Measurements from ENCODE around the gene UBAC1.

- no peak for TF ChIP-seq CTCF (IDR thresholded peaks at IDR 0.05; ENCODE audit: low read depth, low read length)
- TF ChIP-seq POLR2A (IDR thresholded peaks at IDR 0.05; ENCODE audit: extremely low read depth, insufficient read length), result no peak
- TF ChIP-seq MAX (IDR thresholded peaks at IDR 0.05; ENCODE audit: low read depth, low read length), result no peak
Observed at GRCh38 chr9:135961811-135962695, 880 bp upstream of the UBAC1 start.
